Neural progenitor cell (in vitro differentiated cells): ENCODE results near the gene IFIH1. TPM values are rescaled to one million over a fixed set of nuclear protein-coding genes. Genes with fewer than 3 reads are reported as not detected.
A peak's percentile ranks its signal among the peaks of the same experiment; 100 is the strongest.

ENCODE experiments used
- DNase-seq: peaks from one replicate; pipeline ENCODE4 v3.0.0-alpha.2; 2016; ENCODE audit warnings: low spot score
- H2AFZ ChIP-seq: fragments of 200-600 bp; sonication (generic); replicated peaks from 2 replicates; pipeline ENCODE4 v1.6.1; 2016; ENCODE audit warnings: antibody characterized with exemption
- H3F3A ChIP-seq: fragments of 200-600 bp; sonication (generic); 2 replicates; pipeline ENCODE4 v1.6.1; 2016; ENCODE audit warnings: antibody characterized with exemption, low read depth
- H3K27ac ChIP-seq: fragments of 200-600 bp; sonication (generic); 2 replicates; pipeline ENCODE4 v1.5.1; 2016; ENCODE audit warnings: mild to moderate bottlenecking
- H3K27me3 ChIP-seq: fragments of 200-600 bp; sonication (generic); 2 replicates; pipeline ENCODE4 v1.6.1; 2016; ENCODE audit warnings: mild to moderate bottlenecking, moderate library complexity
- H3K36me3 ChIP-seq: fragments of 200-600 bp; sonication (generic); 2 replicates; pipeline ENCODE4 v1.5.1; 2016
- H3K4me1 ChIP-seq: fragments of 200-600 bp; sonication (generic); 2 replicates; pipeline ENCODE4 v1.6.1; 2016; ENCODE audit warnings: mixed run types
- H3K4me2 ChIP-seq: fragments of 200-600 bp; sonication (generic); 2 replicates; pipeline ENCODE4 v1.6.1; 2016
- H3K4me3 ChIP-seq: fragments of 200-600 bp; sonication (generic); 2 replicates; pipeline ENCODE4 v1.5.1; 2016
- H3K79me2 ChIP-seq: fragments of 200-600 bp; sonication (generic); 2 replicates; pipeline ENCODE4 v1.6.1; 2016; ENCODE audit warnings: low read depth
- H3K9ac ChIP-seq: fragments of 200-600 bp; sonication (generic); 2 replicates; pipeline ENCODE4 v1.6.1; 2016
- H3K9me3 ChIP-seq: fragments of 200-600 bp; sonication (generic); 2 replicates; pipeline ENCODE4 v1.5.1; 2016; ENCODE audit warnings: low read depth
- H4K20me1 ChIP-seq: fragments of 200-600 bp; sonication (generic); 2 replicates; pipeline ENCODE4 v1.6.1; 2016; ENCODE audit warnings: low read depth
- H3K27ac Mint-ChIP-seq: 3 replicates; pipeline ENCODE4 v1.8.0; 2021; ENCODE audit warnings: mixed read lengths
- H3K27me3 Mint-ChIP-seq: 2 replicates; pipeline ENCODE4 v1.8.0; 2022; ENCODE audit warnings: low read depth, mild to moderate bottlenecking, inconsistent platforms, moderate library complexity, mixed read lengths; ENCODE audit not compliant: insufficient read depth
- H3K36me3 Mint-ChIP-seq: 3 replicates; pipeline ENCODE4 v1.8.0; 2021; ENCODE audit warnings: mixed read lengths
- H3K4me1 Mint-ChIP-seq: 3 replicates; pipeline ENCODE4 v1.8.0; 2021; ENCODE audit warnings: mixed read lengths
- H3K4me3 Mint-ChIP-seq: 3 replicates; pipeline ENCODE4 v1.8.0; 2021; ENCODE audit warnings: mild to moderate bottlenecking, moderate library complexity, mixed read lengths
- H3K9me3 Mint-ChIP-seq: 3 replicates; pipeline ENCODE4 v1.8.0; 2020; ENCODE audit warnings: mixed read lengths
- EZH2 ChIP-seq: fragments of 200-600 bp; sonication (generic); IDR thresholded peaks from 2 replicates; pipeline ENCODE4 v1.6.1; 2017; ENCODE audit warnings: antibody characterized with exemption, mild to moderate bottlenecking, moderate library complexity
- EZH2phosphoT487 ChIP-seq: fragments of 200-600 bp; sonication (generic); IDR thresholded peaks from 2 replicates; pipeline ENCODE4 v1.6.1; 2017; ENCODE audit warnings: antibody characterized with exemption
- total RNA-seq: library from RNA; depleted of rRNA; stranded (reverse); fragments of >200 nt; gene quantifications from 2 replicates; pipeline ENCODE4 v1.2.3, GENCODE V29; 2015; ENCODE audit warnings: low replicate concordance
- TF ChIP-seq, protein P1 (sequence below): fragments of 200-600 bp; sonication (generic); IDR thresholded peaks from 2 replicates; pipeline ENCODE4 v1.5.1; 2017; ENCODE audit warnings: antibody characterized with exemption, mild to moderate bottlenecking

IFIH1 gene
- total RNA-seq, 1 donor from 2014 or later: 0.79 TPM

DNA sequence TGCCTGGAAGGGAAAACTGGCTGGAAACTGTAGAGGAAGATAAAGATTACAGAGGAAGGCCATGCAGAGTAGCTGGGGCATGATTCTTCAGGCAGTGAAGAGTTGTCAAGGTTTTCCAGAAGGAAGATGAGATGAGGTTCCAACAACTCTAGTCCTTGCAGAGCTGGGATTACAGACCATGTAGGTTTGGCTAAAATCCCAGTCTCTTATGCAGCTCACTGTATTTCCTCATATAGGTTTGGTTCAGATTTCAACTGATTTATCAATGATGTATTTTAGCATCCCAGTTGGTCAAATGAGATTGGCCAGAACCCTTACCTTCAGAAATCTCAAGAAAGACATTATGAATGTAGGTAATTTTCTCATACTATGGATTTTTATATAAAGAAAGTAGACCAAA is 91.6 kb downstream of the IFIH1 start:
- no peaks in the 10 kb centered on the region for H3K27me3 ChIP-seq
- H2AFZ ChIP-seq: no peak overlapping the region
- no peaks in the 10 kb centered on the region for H3K4me1 Mint-ChIP-seq
- H3K79me2 ChIP-seq: no peaks in the 10 kb centered on the region
- no peaks in the 10 kb centered on the region for H4K20me1 ChIP-seq
- H3K9me3 Mint-ChIP-seq: no peaks in the 10 kb centered on the region
- H3K36me3 Mint-ChIP-seq: no peaks in the 10 kb centered on the region
- TF ChIP-seq EZH2: no peak
- TF ChIP-seq, protein P1, sequence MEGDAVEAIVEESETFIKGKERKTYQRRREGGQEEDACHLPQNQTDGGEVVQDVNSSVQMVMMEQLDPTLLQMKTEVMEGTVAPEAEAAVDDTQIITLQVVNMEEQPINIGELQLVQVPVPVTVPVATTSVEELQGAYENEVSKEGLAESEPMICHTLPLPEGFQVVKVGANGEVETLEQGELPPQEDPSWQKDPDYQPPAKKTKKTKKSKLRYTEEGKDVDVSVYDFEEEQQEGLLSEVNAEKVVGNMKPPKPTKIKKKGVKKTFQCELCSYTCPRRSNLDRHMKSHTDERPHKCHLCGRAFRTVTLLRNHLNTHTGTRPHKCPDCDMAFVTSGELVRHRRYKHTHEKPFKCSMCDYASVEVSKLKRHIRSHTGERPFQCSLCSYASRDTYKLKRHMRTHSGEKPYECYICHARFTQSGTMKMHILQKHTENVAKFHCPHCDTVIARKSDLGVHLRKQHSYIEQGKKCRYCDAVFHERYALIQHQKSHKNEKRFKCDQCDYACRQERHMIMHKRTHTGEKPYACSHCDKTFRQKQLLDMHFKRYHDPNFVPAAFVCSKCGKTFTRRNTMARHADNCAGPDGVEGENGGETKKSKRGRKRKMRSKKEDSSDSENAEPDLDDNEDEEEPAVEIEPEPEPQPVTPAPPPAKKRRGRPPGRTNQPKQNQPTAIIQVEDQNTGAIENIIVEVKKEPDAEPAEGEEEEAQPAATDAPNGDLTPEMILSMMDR: no peak
- no peak for TF ChIP-seq EZH2phosphoT487
- no peak overlapping the region for H3K4me3 Mint-ChIP-seq
- no peaks in the 10 kb centered on the region for H3K36me3 ChIP-seq
- H3F3A ChIP-seq: no peaks in the 10 kb centered on the region
- no peaks in the 10 kb centered on the region for H3K9me3 ChIP-seq
- no peak overlapping the region for H3K4me3 ChIP-seq
- H3K4me1 ChIP-seq: no peaks in the 10 kb centered on the region
- no peak for DNase-seq
- H3K27ac Mint-ChIP-seq: no peak overlapping the region
- no peak overlapping the region for H3K9ac ChIP-seq
- no peaks in the 10 kb centered on the region for H3K27me3 Mint-ChIP-seq
- H3K4me2 ChIP-seq: no peak overlapping the region
- no peak overlapping the region for H3K27ac ChIP-seq

DNA sequence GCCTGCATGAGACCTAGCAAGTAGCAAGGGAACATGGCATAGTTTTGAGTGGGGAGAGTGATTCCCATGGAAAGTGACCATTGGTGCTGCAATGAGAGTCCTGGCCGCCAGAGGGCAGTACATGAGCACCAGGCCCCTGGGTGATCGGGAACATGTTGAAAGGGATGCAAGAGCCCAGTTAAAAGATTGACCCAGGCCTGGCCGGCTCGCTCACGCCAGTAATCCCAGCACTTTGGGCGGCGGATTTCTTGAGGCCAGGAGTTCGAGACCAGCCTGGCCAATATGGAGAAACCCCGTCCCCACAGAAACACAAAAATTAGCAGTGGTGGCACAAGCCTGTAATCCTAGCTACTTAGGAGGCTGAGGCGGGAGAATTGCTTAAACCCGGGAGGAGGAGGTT is 97.4 kb downstream of the IFIH1 start:
- TF ChIP-seq, protein P1: peak; percentile 94
- no peak for TF ChIP-seq EZH2phosphoT487
- no peak for TF ChIP-seq EZH2
- Histone ChIP-seq H3F3A (no peaks in the 10 kb centered on the region), H4K20me1 (no peaks in the 10 kb centered on the region), H3K27me3 (no peaks in the 10 kb centered on the region), H3K4me1 (no peaks in the 10 kb centered on the region), H3K36me3 (no peaks in the 10 kb centered on the region), H3K27ac (no peak overlapping the region), H3K9ac (no peak overlapping the region), H3K4me2 (no peak overlapping the region), H3K9me3 (no peaks in the 10 kb centered on the region), H3K4me3 (no peak overlapping the region), H2AFZ (peak overlapping the region; percentile 15), H3K79me2 (no peaks in the 10 kb centered on the region)
- no peaks in the 10 kb centered on the region for H3K4me1 Mint-ChIP-seq
- no peaks in the 10 kb centered on the region for H3K27me3 Mint-ChIP-seq
- H3K36me3 Mint-ChIP-seq: no peaks in the 10 kb centered on the region
- H3K27ac Mint-ChIP-seq: no peak overlapping the region
- H3K9me3 Mint-ChIP-seq: no peaks in the 10 kb centered on the region
- peak; percentile 80 for DNase-seq
- H3K4me3 Mint-ChIP-seq: no peak overlapping the region

DNA sequence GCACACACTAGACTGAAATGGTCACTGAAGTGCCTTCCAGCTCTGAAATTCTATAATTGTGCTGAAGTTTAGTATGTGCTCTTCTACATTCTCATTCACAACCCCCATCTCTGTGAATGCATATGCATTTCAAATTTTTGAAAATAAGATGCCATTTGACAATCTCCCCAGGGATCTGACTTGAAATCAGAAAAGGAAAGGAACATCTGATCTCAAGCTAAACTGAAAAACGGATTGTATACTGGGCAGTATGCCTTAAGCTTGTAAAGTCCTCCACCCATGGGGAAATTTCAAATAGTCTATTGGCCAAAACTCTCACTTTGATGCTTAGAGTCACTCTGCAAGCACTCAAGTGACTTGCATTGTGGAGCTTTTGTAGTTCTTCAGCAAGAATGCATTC is 98.1 kb downstream of the IFIH1 start:
- no peaks in the 10 kb centered on the region for H3K9me3 Mint-ChIP-seq
- TF ChIP-seq EZH2phosphoT487 (no peak), EZH2 (no peak)
- TF ChIP-seq, protein P1: no peak
- DNase-seq: no peak
- H3K36me3 ChIP-seq: no peaks in the 10 kb centered on the region
- H3K27ac Mint-ChIP-seq: no peak overlapping the region
- H3K4me1 Mint-ChIP-seq: no peaks in the 10 kb centered on the region
- H3K9me3 ChIP-seq: no peaks in the 10 kb centered on the region
- no peak overlapping the region for H3K9ac ChIP-seq
- H2AFZ ChIP-seq: peak overlapping the region; percentile 15
- H3K4me3 ChIP-seq: no peak overlapping the region
- H3K4me3 Mint-ChIP-seq: no peak overlapping the region
- no peaks in the 10 kb centered on the region for H3K36me3 Mint-ChIP-seq
- H3K4me1 ChIP-seq: no peaks in the 10 kb centered on the region
- H3K27ac ChIP-seq: no peak overlapping the region
- no peaks in the 10 kb centered on the region for H3K27me3 Mint-ChIP-seq
- H4K20me1 ChIP-seq: no peaks in the 10 kb centered on the region
- H3F3A ChIP-seq: no peaks in the 10 kb centered on the region
- no peaks in the 10 kb centered on the region for H3K27me3 ChIP-seq
- H3K79me2 ChIP-seq: no peaks in the 10 kb centered on the region
- H3K4me2 ChIP-seq: no peak overlapping the region
